MCF 10A (cell line): ENCODE data around the gene L3MBTL2. TPM values are rescaled to one million over a fixed set of nuclear protein-coding genes. Genes with fewer than 3 reads are reported as not detected.

Experiments
- BruUV-seq: library from RNA; stranded (reverse); fragments of 400-500 nt; replicated peaks from 2 replicates; lab custom pipeline; 2021; lab: Mats Ljungman, UMichigan
- CTCF ChIA-PET: fragments of 300-600 bp; sonication (Branson Sonifier 250); formaldehyde crosslinking; extraction: SDS; loops from one replicate; lab custom pipeline; 2021; ENCODE audit warnings: antibody characterized with exemption, inconsistent platforms; lab: Yijun Ruan, JAX
- POLR2A ChIA-PET: fragments of 300-600, 350-650 bp; sonication (Branson Sonifier 250); formaldehyde crosslinking; extraction: SDS; loops from one replicate; lab custom pipeline; 2020; ENCODE audit warnings: antibody characterized with exemption, inconsistent platforms; lab: Yijun Ruan, JAX
- DNase-seq: peaks from one replicate; pipeline ENCODE4 v3.0.0-alpha.2; 2018; ENCODE audit not compliant: unreplicated experiment
- H3K27ac Mint-ChIP-seq: one replicate; pipeline ENCODE4 v1.8.0; 2022; ENCODE audit warnings: mild to moderate bottlenecking, low read depth, mixed read lengths; ENCODE audit not compliant: unreplicated experiment
- H3K27me3 Mint-ChIP-seq: one replicate; pipeline ENCODE4 v1.8.0; 2022; ENCODE audit warnings: mixed read lengths; ENCODE audit not compliant: insufficient read depth, unreplicated experiment
- H3K36me3 Mint-ChIP-seq: one replicate; pipeline ENCODE4 v1.8.0; 2022; ENCODE audit warnings: mild to moderate bottlenecking, moderate library complexity, mixed read lengths; ENCODE audit not compliant: insufficient read depth, unreplicated experiment
- H3K4me1 Mint-ChIP-seq: one replicate; pipeline ENCODE4 v1.8.0; 2022; ENCODE audit warnings: mixed read lengths; ENCODE audit not compliant: insufficient read depth, unreplicated experiment
- H3K4me3 Mint-ChIP-seq: one replicate; pipeline ENCODE4 v1.8.0; 2022; ENCODE audit warnings: mild to moderate bottlenecking, moderate library complexity, mixed read lengths; ENCODE audit not compliant: unreplicated experiment
- H3K9me3 Mint-ChIP-seq: one replicate; pipeline ENCODE4 v1.8.0; 2022; ENCODE audit warnings: mixed read lengths; ENCODE audit not compliant: unreplicated experiment
- CTCF ChIP-seq: fragments of 200-600 bp; IDR thresholded peaks from one replicate; pipeline ENCODE4 v1.8.0; 2022; ENCODE audit warnings: antibody characterized with exemption, mild to moderate bottlenecking; ENCODE audit not compliant: unreplicated experiment
- intact Hi-C: fragments of 100-400 bp; cut with micrococcal nuclease; formaldehyde crosslinking; loops from 2 replicates; pipeline ENCODE4 v1.14.1; 2022
- microRNA-seq: library from miRNA; unstranded; fragments of <30 nt; microRNA quantifications from one replicate; pipeline ENCODE4 v1.2.0, GENCODE V29; 2022
- total RNA-seq: library from RNA; stranded (reverse); gene quantifications from 2 replicates; pipeline ENCODE4 v1.2.3, GENCODE V29; 2022

Gene L3MBTL2
- total RNA-seq, 1 experiment from 2014 or later: 28.7 TPM

- no peak for DNase-seq
- CTCF ChIA-PET: interaction anchor here (0.6 kb wide), 2 partner anchors 214 to 238 kb away, joined by 3 to 4 read pairs; no protein-coding TSS in a partner anchor
- POLR2A ChIA-PET: interaction anchor here (0.6 to 1.7 kb wide), 3 partner anchors 11 to 271 kb away, joined by 3 to 4 read pairs (median 4); partner anchors contain the start of gene RANGAP1
- Mint-ChIP-seq H3K27me3 (no peaks in the 10 kb centered on the region), H3K4me1 (peaks cover 1% of the 10 kb centered on the region), H3K4me3 (no peak overlapping the region), H3K36me3 (peaks cover 100% of the 10 kb centered on the region), H3K9me3 (no peaks in the 10 kb centered on the region), H3K27ac (no peak overlapping the region)
- no TSS peak for BruUV-seq
- intact Hi-C loops: no loop called here
- TF ChIP-seq CTCF: no peak
Observed at GRCh38 chr22:41274856-41275255, 69.7 kb downstream of the L3MBTL2 start.

- POLR2A ChIA-PET: interaction anchor here (0.6 to 2.2 kb wide), 15 partner anchors 9 to 423 kb away, joined by 3 to 13 read pairs (median 4); partner anchors contain the start of genes EP300, TEF, XPNPEP3 and ZC3H7B
- intact Hi-C loops: loop anchor here (10.0 kb wide), 1 partner anchor 105 kb away; the partner anchor contains the start of gene TEF
Observed at GRCh38 chr22:41280065-41280464, 75.0 kb downstream of the L3MBTL2 start.

GRCh38 chr22:41280854-41281253, 75.7 kb downstream of the L3MBTL2 start:
- no peaks in the 10 kb centered on the region for H3K9me3 Mint-ChIP-seq
- intact Hi-C loops: loop anchor here (10.0 kb wide), 1 partner anchor 104 kb away; the partner anchor contains the start of gene TEF
- peaks cover 85% of the 10 kb centered on the region for H3K36me3 Mint-ChIP-seq
- DNase-seq: no peak
- H3K4me3 Mint-ChIP-seq: no peak overlapping the region
- no peak for TF ChIP-seq CTCF
- CTCF ChIA-PET: interaction anchor here (0.6 to 1.2 kb wide), 4 partner anchors 122 to 358 kb away, joined by 3 to 5 read pairs (median 4); no protein-coding TSS in a partner anchor
- peaks cover 19% of the 10 kb centered on the region for H3K4me1 Mint-ChIP-seq
- H3K27me3 Mint-ChIP-seq: no peaks in the 10 kb centered on the region
- POLR2A ChIA-PET: interaction anchor here (0.6 to 2.2 kb wide), 6 partner anchors 16 to 1230 kb away, joined by 3 to 13 read pairs (median 4); partner anchors contain the start of genes TEF and ZC3H7B
- H3K27ac Mint-ChIP-seq: peak overlapping the region; percentile 81
- no TSS peak for BruUV-seq

More at GRCh38 chr22:41280065-41280464, 75.0 kb downstream of the L3MBTL2 start:
- H3K4me1 Mint-ChIP-seq: peaks cover 19% of the 10 kb centered on the region
- no peaks in the 10 kb centered on the region for H3K27me3 Mint-ChIP-seq
- TF ChIP-seq CTCF: no peak
- no peak overlapping the region for H3K4me3 Mint-ChIP-seq
- peak; percentile 95 for DNase-seq
- H3K9me3 Mint-ChIP-seq: no peaks in the 10 kb centered on the region
- CTCF ChIA-PET: interaction anchor here (0.6 to 0.7 kb wide), 2 partner anchors 28 to 251 kb away, joined by 3 read pairs; no protein-coding TSS in a partner anchor
- peak overlapping the region; percentile 81 for H3K27ac Mint-ChIP-seq
- BruUV-seq: no TSS peak
- H3K36me3 Mint-ChIP-seq: peaks cover 89% of the 10 kb centered on the region

Small RNA genes within 50 kb of the gene (microRNA-seq; reads per million reads assigned to microRNA genes)
- 0.53 reads per million for gene MIR6889

Other genes starting within 250 kb of the L3MBTL2 start
- 53.3 and 54.1 TPM in 2 replicates for gene EP300, start 112.7 kb upstream of the L3MBTL2 start, total RNA-seq
- gene CHADL, start 35.6 kb downstream of the L3MBTL2 start, total RNA-seq: 0.51 and 0.52 TPM in 2 replicates
- gene RANGAP1, start 80.9 kb downstream of the L3MBTL2 start, total RNA-seq: 84.7 and 117 TPM in 2 replicates
- 42.9 and 53.4 TPM in 2 replicates for gene ZC3H7B, start 96.2 kb downstream of the L3MBTL2 start, total RNA-seq
- 2.2 and 4.2 TPM in 2 replicates for gene TEF, start 176.6 kb downstream of the L3MBTL2 start, total RNA-seq
- 25.4 and 26.9 TPM in 2 replicates for gene TOB2, start 241.5 kb downstream of the L3MBTL2 start, total RNA-seq